ENCODE data around the gene CEP76. TPM values are rescaled to one million over a fixed set of nuclear protein-coding genes. Genes with fewer than 3 reads are reported as not detected.
"Not testable (repeated sequence)": the region's sequence is repeated elsewhere in the genome, so short reads cannot be mapped to it uniquely, and the experiment has no call there.

CEP76 gene
- total RNA-seq, 2 experiments from 2014 or later, result 14.8 TPM

- Mint-ChIP-seq H3K4me1 (peaks cover 4% of the 10 kb centered on the region), H3K27me3 (no peaks in the 10 kb centered on the region), H3K4me3 (no peak overlapping the region), H3K27ac (no peak overlapping the region), H3K36me3 (ENCODE audit: low read depth) (no peaks in the 10 kb centered on the region), H3K9me3 (no peaks in the 10 kb centered on the region)
- no peak for DNase-seq
- ChIA-PET POLR2A (no interaction called here), CTCF (interaction anchor here (1.3 kb wide), 1 partner anchor 10 kb away, joined by 3 read pairs; no protein-coding TSS in a partner anchor)
Observed at GRCh38 chr18:12630136-12630535, 72.4 kb downstream of the CEP76 start.

GRCh38 chr18:12628706-12629702 lies 73.5 kb downstream of the CEP76 start:
- H3K4me3 Mint-ChIP-seq, result no peak overlapping the region
- DNase-seq, result no peak
- ChIA-PET POLR2A (no interaction called here), CTCF (interaction anchor here (1.3 kb wide), 1 partner anchor 9 kb away, joined by 3 read pairs; no protein-coding TSS in a partner anchor)
- H3K36me3 Mint-ChIP-seq (ENCODE audit: low read depth), result no peaks in the 10 kb centered on the region
- H3K27ac Mint-ChIP-seq, result no peak overlapping the region
- no peaks in the 10 kb centered on the region for H3K9me3 Mint-ChIP-seq
- H3K4me1 Mint-ChIP-seq, result peaks cover 4% of the 10 kb centered on the region
- no peaks in the 10 kb centered on the region for H3K27me3 Mint-ChIP-seq

- DNase-seq; CTCF ChIA-PET; H3K9me3 Mint-ChIP-seq; POLR2A ChIA-PET; H3K36me3 Mint-ChIP-seq (ENCODE audit: low read depth); H3K4me1 Mint-ChIP-seq; H3K27ac Mint-ChIP-seq; H3K27me3 Mint-ChIP-seq; H3K4me3 Mint-ChIP-seq: not testable (repeated sequence)
Observed at GRCh38 chr18:12627199-12627598, 75.3 kb downstream of the CEP76 start.

- peaks cover 2% of the 10 kb centered on the region for H3K4me1 Mint-ChIP-seq
- H3K27me3 Mint-ChIP-seq, result peaks cover 4% of the 10 kb centered on the region
- H3K4me3 Mint-ChIP-seq, result no peak overlapping the region
- H3K36me3 Mint-ChIP-seq (ENCODE audit: low read depth), result no peaks in the 10 kb centered on the region
- H3K9me3 Mint-ChIP-seq, result no peaks in the 10 kb centered on the region
- CTCF ChIA-PET, result no interaction called here
- H3K27ac Mint-ChIP-seq, result no peak overlapping the region
- POLR2A ChIA-PET, result no interaction called here
- DNase-seq, result no peak
Observed at GRCh38 chr18:12625241-12625640, 77.3 kb downstream of the CEP76 start.

Other genes with a start within 250 kb of the CEP76 start
- 1 to 10 TPM; 4.5 to 6.3 TPM for gene SPIRE1, start 44.6 kb downstream of the CEP76 start, total RNA-seq
- 100 to 1,000 TPM; 115 to 118 TPM for gene PSMG2, start 319 bp upstream of the CEP76 start, total RNA-seq
- gene PTPN2, start 181.5 kb upstream of the CEP76 start, total RNA-seq, result 10 to 100 TPM; 82.9 to 90.8 TPM
- 10 to 100 TPM; 36.3 to 41.6 TPM for gene SEH1L, start 245.3 kb upstream of the CEP76 start, total RNA-seq